ENCODE results near the gene HSD17B2.

HSD17B2 gene

GRCh38 chr16:82061861-82062525, 26.9 kb downstream of the HSD17B2 start:
- H3K9me2 ChIP-seq (ENCODE audit: low read depth, low read length), result no peaks in the 10 kb centered on the region
- no peaks in the 10 kb centered on the region for H3K27me3 ChIP-seq (ENCODE audit: insufficient read depth, low read length)
- no peaks in the 10 kb centered on the region for H3K79me2 ChIP-seq (ENCODE audit: insufficient read depth, low read length)
- no peak overlapping the region for H2AFZ ChIP-seq (ENCODE audit: low read length)
- TF ChIP-seq CTCF (IDR thresholded peaks at IDR 0.05; ENCODE audit: low read length) (peak; percentile 80), EZH2 (IDR thresholded peaks at IDR 0.05; ENCODE audit: borderline replicate concordance, low read length) (no peak)
- no peak overlapping the region for H3K9ac ChIP-seq (ENCODE audit: low read length)
- H3K27ac ChIP-seq (ENCODE audit: low read depth, low read length, poor library complexity, severe bottlenecking), result no peak overlapping the region
- no peaks in the 10 kb centered on the region for H4K20me1 ChIP-seq (ENCODE audit: insufficient read depth, low read length)
- no peaks in the 10 kb centered on the region for H3K9me3 ChIP-seq (ENCODE audit: low read length)
- H3F3A ChIP-seq (ENCODE audit: insufficient read depth, low read length), result no peaks in the 10 kb centered on the region
- H3K4me3 ChIP-seq (ENCODE audit: low read depth, low read length, poor library complexity, severe bottlenecking), result no peak overlapping the region
- H3K4me1 ChIP-seq (ENCODE audit: insufficient read depth, low read length, severe bottlenecking), result peaks cover 12% of the 10 kb centered on the region
- no peak overlapping the region for H3K4me2 ChIP-seq (ENCODE audit: low read length)
- H3K36me3 ChIP-seq (ENCODE audit: insufficient read depth, low read length), result no peaks in the 10 kb centered on the region

- no peak for TF ChIP-seq EZH2 (IDR thresholded peaks at IDR 0.05; ENCODE audit: borderline replicate concordance, low read length)
- no peak for TF ChIP-seq CTCF (IDR thresholded peaks at IDR 0.05; ENCODE audit: low read length)
- H3K9ac ChIP-seq (ENCODE audit: low read length), result no peak overlapping the region
- H3K4me2 ChIP-seq (ENCODE audit: low read length), result no peak overlapping the region
- no peak overlapping the region for H2AFZ ChIP-seq (ENCODE audit: low read length)
- H3K36me3 ChIP-seq (ENCODE audit: insufficient read depth, low read length), result no peaks in the 10 kb centered on the region
- no peaks in the 10 kb centered on the region for H3K9me2 ChIP-seq (ENCODE audit: low read depth, low read length)
- H3K4me1 ChIP-seq (ENCODE audit: insufficient read depth, low read length, severe bottlenecking), result peaks cover 12% of the 10 kb centered on the region
- H3F3A ChIP-seq (ENCODE audit: insufficient read depth, low read length), result no peaks in the 10 kb centered on the region
- H3K27me3 ChIP-seq (ENCODE audit: insufficient read depth, low read length), result no peaks in the 10 kb centered on the region
- no peaks in the 10 kb centered on the region for H4K20me1 ChIP-seq (ENCODE audit: insufficient read depth, low read length)
- H3K4me3 ChIP-seq (ENCODE audit: low read depth, low read length, poor library complexity, severe bottlenecking), result no peak overlapping the region
- H3K79me2 ChIP-seq (ENCODE audit: insufficient read depth, low read length), result no peaks in the 10 kb centered on the region
- H3K9me3 ChIP-seq (ENCODE audit: low read length), result no peaks in the 10 kb centered on the region
- H3K27ac ChIP-seq (ENCODE audit: low read depth, low read length, poor library complexity, severe bottlenecking), result no peak overlapping the region
Measured at GRCh38 chr16:82062645-82063058, 27.6 kb downstream of the HSD17B2 start.

- Histone ChIP-seq H3K4me1 (ENCODE audit: insufficient read depth, low read length, severe bottlenecking) (peaks cover 12% of the 10 kb centered on the region), H3K9me3 (ENCODE audit: low read length) (no peaks in the 10 kb centered on the region), H3K79me2 (ENCODE audit: insufficient read depth, low read length) (no peaks in the 10 kb centered on the region), H3K36me3 (ENCODE audit: insufficient read depth, low read length) (no peaks in the 10 kb centered on the region), H2AFZ (ENCODE audit: low read length) (peak overlapping the region; percentile 77; the same call in 1 of the 2 replicates), H3F3A (ENCODE audit: insufficient read depth, low read length) (no peaks in the 10 kb centered on the region), H3K9me2 (ENCODE audit: low read depth, low read length) (no peaks in the 10 kb centered on the region), H4K20me1 (ENCODE audit: insufficient read depth, low read length) (no peaks in the 10 kb centered on the region), H3K4me3 (ENCODE audit: low read depth, low read length, poor library complexity, severe bottlenecking) (no peak overlapping the region), H3K4me2 (ENCODE audit: low read length) (no peak overlapping the region), H3K9ac (ENCODE audit: low read length) (no peak overlapping the region), H3K27ac (ENCODE audit: low read depth, low read length, poor library complexity, severe bottlenecking) (peak overlapping the region; percentile 33), H3K27me3 (ENCODE audit: insufficient read depth, low read length) (no peaks in the 10 kb centered on the region)
- TF ChIP-seq EZH2 (IDR thresholded peaks at IDR 0.05; ENCODE audit: borderline replicate concordance, low read length) (no peak), CTCF (IDR thresholded peaks at IDR 0.05; ENCODE audit: low read length) (no peak)
Measured at GRCh38 chr16:82063456-82064082, 28.5 kb downstream of the HSD17B2 start.
